ENCODE results near the gene AK8.
"Not testable (repeated sequence)": the region's sequence is repeated elsewhere in the genome, so short reads cannot be mapped to it uniquely, and the experiment has no call there.

DNA sequence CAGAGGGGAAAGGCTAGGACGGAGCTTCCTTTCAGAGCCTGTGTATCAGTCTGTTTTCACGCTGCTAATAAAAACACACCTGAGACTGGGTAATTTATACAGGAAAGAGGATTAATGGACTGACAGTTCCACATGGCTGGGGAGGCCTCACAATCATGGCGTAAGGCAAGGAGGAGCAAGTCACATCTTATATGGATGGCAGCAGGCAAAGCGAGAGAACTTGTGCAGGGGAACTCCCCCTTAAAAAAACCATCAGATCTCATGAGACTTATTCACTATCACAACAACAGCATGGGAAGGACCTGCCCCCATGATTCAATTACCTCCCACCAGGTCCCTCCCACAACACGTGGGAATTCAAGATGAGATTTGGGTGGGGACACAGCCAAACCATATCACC lies 106.3 kb downstream of the AK8 start:
- not testable (repeated sequence) for TF ChIP-seq SP1 (IDR thresholded peaks at IDR 0.05); FOXK2 (IDR thresholded peaks at IDR 0.05); ARNT (IDR thresholded peaks at IDR 0.05); FOXM1 (IDR thresholded peaks at IDR 0.05; ENCODE audit: borderline replicate concordance); HDGF (IDR thresholded peaks at IDR 0.05; ENCODE audit: borderline replicate concordance); LEF1 (IDR thresholded peaks at IDR 0.05; ENCODE audit: borderline replicate concordance); NFRKB (IDR thresholded peaks at IDR 0.05); SUZ12 (IDR thresholded peaks at IDR 0.05); ELF4 (IDR thresholded peaks at IDR 0.05); ZNF384 (IDR thresholded peaks at IDR 0.05); CTBP1 (IDR thresholded peaks at IDR 0.05; ENCODE audit: borderline replicate concordance)
